Parathyroid adenoma (tissue), 2 donors: Measurements from ENCODE around the gene GNAO1.

Experiments used
- H2AFZ ChIP-seq: fragments of 300-600 bp; sonication (generic); one replicate; pipeline ENCODE4 v1.7.0; 2017; ENCODE audit warnings: antibody characterized with exemption, mild to moderate bottlenecking
- H3K27ac ChIP-seq: fragments of 300-600 bp; sonication (generic); one replicate; pipeline ENCODE4 v1.7.0; 2017
- H3K27me3 ChIP-seq: fragments of 300-600 bp; sonication (generic); one replicate; pipeline ENCODE4 v1.7.0; 2017; ENCODE audit warnings: low read length; ENCODE audit not compliant: control insufficient read depth, insufficient read depth
- H3K36me3 ChIP-seq: fragments of 300-600 bp; sonication (generic); one replicate; pipeline ENCODE4 v1.7.0; 2017; ENCODE audit warnings: low read length; ENCODE audit not compliant: control insufficient read depth, insufficient read depth
- H3K4me1 ChIP-seq: fragments of 300-600 bp; sonication (generic); one replicate; pipeline ENCODE4 v1.7.0; 2017; ENCODE audit warnings: control low read depth
- H3K4me2 ChIP-seq: fragments of 300-600 bp; sonication (generic); one replicate; pipeline ENCODE4 v1.7.0; 2017; ENCODE audit warnings: low read length
- H3K4me3 ChIP-seq: fragments of 300-600 bp; sonication (generic); one replicate; pipeline ENCODE4 v1.7.0; 2017; ENCODE audit warnings: low read depth, low read length
- H3K79me2 ChIP-seq: fragments of 300-600 bp; sonication (generic); one replicate; pipeline ENCODE4 v1.7.0; 2017; ENCODE audit warnings: control low read depth
- H3K9ac ChIP-seq: fragments of 300-600 bp; sonication (generic); one replicate; pipeline ENCODE4 v1.7.0; 2017; ENCODE audit warnings: mild to moderate bottlenecking
- H3K9me3 ChIP-seq: fragments of 300-600 bp; sonication (generic); one replicate; pipeline ENCODE4 v1.7.0; 2017; ENCODE audit warnings: low read length; ENCODE audit not compliant: control insufficient read depth
- CTCF ChIP-seq: fragments of 300-600 bp; sonication (generic); IDR thresholded peaks from one replicate; pipeline ENCODE4 v1.7.0; 2017; ENCODE audit warnings: antibody characterized with exemption, mild to moderate bottlenecking
- donor health status: primary hyperparathyroidism.

GNAO1 gene

GRCh38 chr16:56401482-56401881 is 210.2 kb downstream of the GNAO1 start:
- Histone ChIP-seq H3K36me3 (no peaks in the 10 kb centered on the region), H3K4me3 (no peak overlapping the region), H3K27ac (no peak overlapping the region), H3K27me3 (no peaks in the 10 kb centered on the region), H3K9ac (no peak overlapping the region), H3K4me2 (no peak overlapping the region), H3K9me3 (no peaks in the 10 kb centered on the region), H2AFZ (no peak overlapping the region), H3K79me2 (peaks cover 6% of the 10 kb centered on the region), H3K4me1 (no peaks in the 10 kb centered on the region)
- no peak for TF ChIP-seq CTCF

GRCh38 chr16:56405977-56406672 is 214.8 kb downstream of the GNAO1 start:
- TF ChIP-seq CTCF: no peak
- H2AFZ ChIP-seq: no peak overlapping the region
- H3K27me3 ChIP-seq: no peaks in the 10 kb centered on the region
- H3K36me3 ChIP-seq: no peaks in the 10 kb centered on the region
- no peak overlapping the region for H3K27ac ChIP-seq
- no peak overlapping the region for H3K9ac ChIP-seq
- no peaks in the 10 kb centered on the region for H3K4me1 ChIP-seq
- H3K4me2 ChIP-seq: no peak overlapping the region
- peaks cover 9% of the 10 kb centered on the region for H3K79me2 ChIP-seq
- H3K9me3 ChIP-seq: no peaks in the 10 kb centered on the region
- H3K4me3 ChIP-seq: no peak overlapping the region
